ENCODE data around the gene RABGAP1L.
"Not testable (repeated sequence)": the region's sequence is repeated elsewhere in the genome, so short reads cannot be mapped to it uniquely, and the experiment has no call there.

GRCh38 chr1:174617905-174618304 lies 458.6 kb downstream of the RABGAP1L start:
- not testable (repeated sequence) for TF ChIP-seq POLR2A (IDR thresholded peaks at IDR 0.05; ENCODE audit: low read depth); CTCF (IDR thresholded peaks at IDR 0.05)
